Esophagus (tissue), 2 donors: ENCODE results near the gene CEP20. TPM values are rescaled to one million over a fixed set of nuclear protein-coding genes. Genes with fewer than 3 reads are reported as not detected.
"Not testable (repeated sequence)": the region's sequence is repeated elsewhere in the genome, so short reads cannot be mapped to it uniquely, and the experiment has no call there.

ENCODE experiments used
- H3K27ac ChIP-seq, 2 donors: one replicate each; pipeline ENCODE4 v1.5.1; 2013; ENCODE audit warnings: low read depth in 2 of 2, mild to moderate bottlenecking in 2 of 2, inconsistent platforms in 1 of 2, low read length in 1 of 2, moderate library complexity in 1 of 2
- H3K27me3 ChIP-seq, 2 donors: one replicate each; pipeline ENCODE4 v1.6.1; 2013; ENCODE audit warnings: low read length in 2 of 2, control low read depth in 1 of 2, mild to moderate bottlenecking in 1 of 2; ENCODE audit not compliant: insufficient read depth in 2 of 2, control insufficient read depth in 1 of 2
- H3K36me3 ChIP-seq, 2 donors: one replicate each; pipeline ENCODE4 v1.6.1; 2013; ENCODE audit warnings: low read length in 1 of 2; ENCODE audit not compliant: control insufficient read depth in 2 of 2, insufficient read depth in 2 of 2
- H3K4me1 ChIP-seq, 2 donors: one replicate each; pipeline ENCODE4 v1.6.1; 2013; ENCODE audit warnings: low read length in 1 of 2; ENCODE audit not compliant: control insufficient read depth in 2 of 2, insufficient read depth in 2 of 2
- H3K4me3 ChIP-seq, 2 donors: one replicate each; pipeline ENCODE4 v1.5.1; 2013; ENCODE audit warnings: low read length in 2 of 2, mild to moderate bottlenecking in 2 of 2, low read depth in 1 of 2, moderate library complexity in 1 of 2
- H3K9me3 ChIP-seq, 2 donors: one replicate each; pipeline ENCODE4 v1.6.1; 2013; ENCODE audit warnings: mild to moderate bottlenecking in 2 of 2, low read depth in 1 of 2, low read length in 1 of 2, moderate library complexity in 1 of 2; ENCODE audit not compliant: control insufficient read depth in 2 of 2, insufficient read depth in 1 of 2
- WGBS, 2 donors: extraction: QIAGEN DNeasy Blood & Tissue Kit; methylation state at CpG; one replicate each; pipeline ENCODE4 v1.1.7; 2013; 5-methylcytosine and 5-hydroxymethylcytosine counted together
- polyA plus RNA-seq, 2 donors: library from polyadenylated mRNA; stranded (reverse); fragments of 200-250 nt; gene quantifications; one replicate each; pipeline ENCODE4 v1.2.3, GENCODE V29; 2013
- donor health status: healthy with polysubstance abuse.
- donor health status: Bipolar disorder and iron deficiency.

The CEP20 gene
- polyA plus RNA-seq, 2 donors: 17.6 to 25.6 TPM

GRCh38 chr16:15918314-15918713, 29.9 kb upstream of the CEP20 start:
- not testable (repeated sequence) for H3K36me3 ChIP-seq, H3K27ac ChIP-seq, H3K4me1 ChIP-seq, H3K9me3 ChIP-seq, H3K27me3 ChIP-seq, H3K4me3 ChIP-seq
- WGBS, 2 donors: 80 to 90% methylated on average over 3 of the region's 3 CpGs

DNA sequence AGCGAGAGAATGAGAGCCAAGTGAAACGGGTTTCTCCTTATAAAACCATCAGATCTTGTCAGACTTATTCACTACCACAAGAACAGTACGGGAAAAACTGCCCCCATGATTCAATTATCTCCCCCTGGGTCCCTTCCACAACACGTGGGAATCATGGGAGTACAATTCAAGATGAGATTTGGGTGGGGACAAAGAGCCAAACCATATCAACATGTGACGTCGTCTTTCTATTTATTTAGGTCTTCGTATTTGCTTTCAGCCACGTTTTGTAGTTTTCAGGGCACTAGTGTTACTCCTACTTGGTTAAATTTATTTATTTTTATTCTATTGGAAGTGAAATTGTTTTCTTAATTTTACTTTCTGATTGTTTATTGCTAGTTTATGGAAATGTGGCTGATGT, 27.9 kb upstream of the CEP20 start:
- H3K36me3 ChIP-seq: no peaks in the 10 kb centered on the region
- no peaks in the 10 kb centered on the region for H3K4me1 ChIP-seq
- no peaks in the 10 kb centered on the region for H3K9me3 ChIP-seq
- H3K27me3 ChIP-seq: no peaks in the 10 kb centered on the region
- no peak overlapping the region for H3K4me3 ChIP-seq
- 84 to 85% methylated on average over 8 of the region's 8 CpGs for WGBS, 2 donors
- H3K27ac ChIP-seq: no peak overlapping the region

DNA sequence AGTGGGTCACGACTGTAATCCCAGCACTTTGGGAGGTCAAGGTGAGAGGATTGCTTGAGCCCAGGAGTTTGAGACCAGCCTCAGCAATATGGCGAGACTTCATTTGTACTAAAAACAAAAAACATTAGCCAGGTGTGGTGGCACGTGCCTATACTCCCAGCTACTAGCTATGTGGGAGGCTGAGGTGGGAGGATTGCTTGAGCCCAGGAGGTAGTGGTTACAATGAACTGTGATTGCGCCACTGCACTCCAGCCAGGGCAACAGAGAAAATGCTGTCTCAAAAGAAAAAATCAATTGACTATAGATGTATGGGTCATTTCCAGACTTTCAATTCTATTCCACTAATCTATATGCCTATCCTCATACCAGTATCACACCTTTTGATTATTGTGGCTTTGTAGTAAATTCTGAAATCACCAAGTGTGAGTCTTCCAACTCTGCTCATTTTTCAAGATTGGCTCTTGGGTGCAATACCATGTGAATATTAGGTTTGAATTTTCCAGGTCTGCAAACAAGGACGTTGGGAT, 27.2 kb upstream of the CEP20 start:
- H3K27ac ChIP-seq: no peak overlapping the region
- no peaks in the 10 kb centered on the region for H3K9me3 ChIP-seq
- H3K4me3 ChIP-seq: no peak overlapping the region
- H3K27me3 ChIP-seq: no peaks in the 10 kb centered on the region
- H3K4me1 ChIP-seq: no peaks in the 10 kb centered on the region
- WGBS, 2 donors: 79 to 87% methylated on average over 5 of the region's 5 CpGs
- no peaks in the 10 kb centered on the region for H3K36me3 ChIP-seq

DNA sequence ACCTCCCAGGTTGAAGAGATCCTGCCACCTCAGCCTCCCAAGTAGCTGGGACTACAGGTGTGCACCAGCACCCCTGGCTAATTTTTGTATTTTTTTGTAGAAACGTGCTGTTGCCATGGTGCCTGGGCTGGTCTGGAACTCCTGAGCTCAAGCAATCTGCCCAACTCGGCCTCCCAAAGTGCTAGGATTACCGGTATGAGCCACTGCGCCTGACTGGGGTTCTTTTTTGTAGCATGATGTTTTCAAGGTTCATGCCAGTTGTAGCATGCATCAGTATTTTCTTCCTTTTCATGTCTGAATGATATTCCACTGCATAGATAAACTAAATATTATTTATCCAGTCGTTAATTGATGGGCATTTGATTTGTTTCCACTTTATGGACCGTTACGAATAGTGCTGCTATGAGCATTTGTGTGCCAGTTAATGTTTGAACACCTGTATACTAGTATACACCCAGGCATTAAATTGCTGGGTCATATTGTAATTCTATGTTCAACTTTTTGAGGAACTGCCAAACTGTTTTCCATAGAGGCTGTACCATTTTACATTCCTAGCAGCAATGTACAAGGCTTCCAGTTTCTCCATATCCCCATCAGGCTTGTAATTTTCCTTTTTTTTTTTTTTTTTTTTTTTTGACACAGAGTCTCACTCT, 24.8 kb upstream of the CEP20 start:
- H3K9me3 ChIP-seq: no peaks in the 10 kb centered on the region
- no peak overlapping the region for H3K27ac ChIP-seq
- 63 to 68% methylated on average over 7 of the region's 7 CpGs for WGBS, 2 donors
- no peak overlapping the region for H3K4me3 ChIP-seq
- no peaks in the 10 kb centered on the region for H3K27me3 ChIP-seq
- no peaks in the 10 kb centered on the region for H3K4me1 ChIP-seq
- no peaks in the 10 kb centered on the region for H3K36me3 ChIP-seq

GRCh38 chr16:15911198-15911597, 22.8 kb upstream of the CEP20 start:
- Histone ChIP-seq H3K9me3 (no peaks in the 10 kb centered on the region), H3K4me3 (no peak overlapping the region), H3K27me3 (no peaks in the 10 kb centered on the region), H3K36me3 (no peaks in the 10 kb centered on the region), H3K4me1 (no peaks in the 10 kb centered on the region), H3K27ac (no peak overlapping the region)
- 97% methylated on average over 3 of the region's 3 CpGs for WGBS, 2 donors

DNA sequence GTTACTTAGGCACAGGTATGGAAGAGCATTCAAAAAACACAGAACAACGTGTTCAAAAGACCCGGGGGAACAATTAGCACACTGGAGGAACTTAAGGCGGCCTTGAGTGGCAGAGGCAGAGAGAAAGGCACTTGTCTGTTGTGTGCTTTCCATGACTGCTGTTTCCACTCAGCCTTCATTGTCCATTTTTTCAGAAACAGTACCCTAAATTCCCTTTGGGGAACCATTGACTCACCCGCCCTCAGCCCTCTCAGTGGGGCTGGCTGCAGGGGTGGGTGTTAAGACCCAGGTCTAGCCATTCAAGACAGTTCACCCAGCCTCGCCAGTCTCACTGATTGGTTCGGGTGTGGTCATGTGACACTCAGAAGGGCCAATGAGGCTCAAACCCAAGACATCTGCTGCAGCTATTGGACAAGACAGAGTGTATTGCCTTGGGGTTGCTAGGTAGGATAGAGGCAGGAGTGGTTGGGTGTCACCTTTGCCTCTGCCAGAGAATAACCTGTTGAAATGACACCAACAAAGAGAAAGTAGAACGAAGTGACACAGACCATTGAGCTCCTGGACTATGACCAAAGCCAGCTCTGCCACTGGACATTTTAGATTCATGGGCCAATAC, 19.6 kb upstream of the CEP20 start:
- H3K4me1 ChIP-seq: no peaks in the 10 kb centered on the region
- no peaks in the 10 kb centered on the region for H3K9me3 ChIP-seq
- no peaks in the 10 kb centered on the region for H3K27me3 ChIP-seq
- no peaks in the 10 kb centered on the region for H3K36me3 ChIP-seq
- H3K27ac ChIP-seq: no peak overlapping the region
- no peak overlapping the region for H3K4me3 ChIP-seq
- WGBS, 2 donors: 79% methylated on average over 7 of the region's 7 CpGs

GRCh38 chr16:15906439-15906838, 18.0 kb upstream of the CEP20 start:
- Histone ChIP-seq H3K27me3 (no peaks in the 10 kb centered on the region), H3K9me3 (no peaks in the 10 kb centered on the region), H3K4me1 (no peaks in the 10 kb centered on the region), H3K27ac (no peak overlapping the region), H3K36me3 (no peaks in the 10 kb centered on the region), H3K4me3 (no peak overlapping the region)
- WGBS, 2 donors: 85% methylated on average over 2 of the region's 2 CpGs

DNA sequence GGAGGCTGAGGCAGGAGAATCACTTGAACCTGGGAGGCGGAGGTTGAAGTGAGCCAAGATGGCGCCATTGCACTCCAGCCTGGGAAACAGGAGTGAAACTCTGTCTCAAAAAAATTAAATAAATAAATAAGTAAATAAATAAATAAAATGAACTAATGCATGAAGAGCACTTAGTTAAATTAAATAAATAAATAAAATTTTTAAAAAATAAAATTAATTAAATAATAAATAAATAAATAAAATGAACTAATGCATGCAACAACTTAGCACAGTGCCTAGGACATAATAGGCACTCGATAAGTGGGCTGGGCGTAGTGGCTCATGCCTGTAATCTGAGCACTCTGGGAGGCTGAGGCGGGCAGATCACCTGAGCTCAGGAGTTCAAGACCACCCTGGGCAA, 15.6 kb upstream of the CEP20 start:
- no peak overlapping the region for H3K4me3 ChIP-seq
- no peak overlapping the region for H3K27ac ChIP-seq
- H3K27me3 ChIP-seq: no peaks in the 10 kb centered on the region
- WGBS, 2 donors: 97% methylated on average over 5 of the region's 5 CpGs
- no peaks in the 10 kb centered on the region for H3K36me3 ChIP-seq
- no peaks in the 10 kb centered on the region for H3K4me1 ChIP-seq
- H3K9me3 ChIP-seq: no peaks in the 10 kb centered on the region

GRCh38 chr16:15900901-15901500, 12.6 kb upstream of the CEP20 start:
- WGBS, 2 donors: 36 to 49% methylated on average over 6 of the region's 6 CpGs
- Histone ChIP-seq H3K9me3 (no peaks in the 10 kb centered on the region), H3K27ac (peak overlapping the region; percentile 47 to 60), H3K4me3 (no peak overlapping the region), H3K4me1 (no peaks in the 10 kb centered on the region), H3K36me3 (no peaks in the 10 kb centered on the region), H3K27me3 (no peaks in the 10 kb centered on the region)

GRCh38 chr16:15900357-15900756, 12.0 kb upstream of the CEP20 start:
- 77 to 81% methylated on average over 3 of the region's 3 CpGs for WGBS, 2 donors
- H3K27ac ChIP-seq: peak overlapping the region; percentile 75 to 83

More at GRCh38 chr16:15900357-15900756, 12.0 kb upstream of the CEP20 start:
- no peak overlapping the region for H3K4me3 ChIP-seq
- H3K36me3 ChIP-seq: no peaks in the 10 kb centered on the region
- H3K4me1 ChIP-seq: no peaks in the 10 kb centered on the region
- H3K9me3 ChIP-seq: no peaks in the 10 kb centered on the region
- no peaks in the 10 kb centered on the region for H3K27me3 ChIP-seq
